ENCODE data around the gene CCDC9B.

GRCh38 chr15:40345867-40346578 is 5.3 kb upstream of the CCDC9B start:
- TF ChIP-seq CTCF (IDR thresholded peaks at IDR 0.05) (no peak), POLR2A (IDR thresholded peaks at IDR 0.05) (no peak)

All from uterus (tissue), 2 donors.